NCI-H2107 treated with DMSO at 0.1 percent for 48 hours (cell line): ENCODE results near the gene AJAP1.

ENCODE experiments used
- DNase-seq: peaks from one replicate; lab custom pipeline; 2025; ENCODE audit not compliant: unreplicated experiment; lab: John Stamatoyannopoulos, UW

Gene AJAP1

GRCh38 chr1:4699376-4700301 is 45.2 kb downstream of the AJAP1 start:
- no peak for DNase-seq

DNA sequence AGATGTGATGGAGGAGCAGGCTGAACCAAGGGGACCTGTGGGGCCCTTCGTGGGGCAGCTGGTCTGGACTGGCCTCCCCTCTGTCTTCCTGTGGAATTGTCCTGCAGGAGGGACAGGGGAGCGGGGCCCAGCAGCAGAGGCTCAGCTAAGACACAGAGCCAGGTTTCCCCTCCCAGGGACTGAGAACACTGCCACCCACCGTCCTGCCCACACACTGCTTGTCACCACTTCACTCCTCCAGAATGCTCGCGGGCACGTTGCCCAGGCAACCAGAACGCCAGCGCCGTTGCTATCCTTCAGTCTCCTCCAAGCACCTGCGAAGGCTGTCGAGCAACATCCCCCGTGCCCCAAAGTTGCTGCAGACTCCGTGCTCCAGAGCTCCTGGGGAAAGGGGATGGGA is 46.4 kb downstream of the AJAP1 start:
- no peak for DNase-seq

DNA sequence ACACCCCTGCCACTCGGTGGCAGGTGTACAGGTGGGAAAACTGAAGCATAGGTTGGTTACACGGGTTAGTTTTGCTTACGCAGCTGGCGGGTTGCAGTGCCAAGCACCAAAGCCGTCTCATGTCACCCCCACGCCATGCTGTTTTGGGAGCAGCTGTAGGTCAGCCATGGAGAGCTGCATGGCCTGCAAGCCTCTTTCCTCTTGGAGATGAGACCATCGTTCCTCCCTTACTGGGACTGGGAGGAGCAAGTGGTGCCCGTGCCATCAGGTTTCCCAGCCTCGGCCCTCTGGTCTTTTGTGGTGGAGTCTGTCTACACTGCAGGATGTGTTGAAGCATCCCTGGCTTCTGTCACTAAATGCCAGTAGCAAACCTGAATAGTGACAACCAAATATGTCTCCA is 46.9 kb downstream of the AJAP1 start:
- DNase-seq, result no peak

DNA sequence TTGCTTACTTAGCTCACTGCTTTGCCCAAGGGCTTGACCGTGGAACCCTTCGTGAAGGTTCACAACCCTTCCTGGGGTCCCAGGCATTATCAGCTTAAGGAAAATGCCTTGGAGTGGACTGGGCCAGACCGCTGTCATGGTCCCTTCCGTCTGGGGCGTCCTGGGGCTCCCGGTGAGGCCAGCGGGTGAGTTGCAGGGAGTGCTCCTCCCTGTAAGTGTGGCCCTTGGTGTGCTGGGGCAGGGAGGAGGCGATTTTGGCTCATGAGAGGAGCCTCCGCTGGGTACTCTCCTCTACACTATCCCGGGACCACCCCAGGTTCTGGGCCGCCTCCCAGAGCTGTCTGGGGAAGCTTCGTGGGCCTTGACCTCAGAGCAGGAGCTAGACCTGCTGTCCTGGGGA is 48.1 kb downstream of the AJAP1 start:
- no peak for DNase-seq

DNA sequence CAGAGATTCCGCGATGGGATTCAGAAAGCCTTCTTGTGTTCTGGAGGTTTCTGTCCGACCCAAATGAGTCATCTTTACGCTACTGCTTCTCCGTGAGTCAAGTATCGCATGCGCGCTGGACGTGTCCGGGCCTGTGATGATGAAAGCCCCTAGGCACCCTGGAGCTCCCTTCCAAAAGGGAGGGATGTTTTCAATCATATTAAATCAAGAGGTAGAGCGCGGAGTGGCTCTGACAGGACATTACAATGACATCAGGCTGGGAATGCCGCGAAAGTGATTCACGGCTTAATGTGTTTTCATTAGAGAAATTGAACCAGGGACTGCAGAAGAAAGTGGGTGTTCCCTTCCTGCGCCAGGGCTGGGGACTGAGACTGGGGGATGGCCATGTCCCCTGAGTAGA is 48.5 kb downstream of the AJAP1 start:
- DNase-seq, result no peak

DNA sequence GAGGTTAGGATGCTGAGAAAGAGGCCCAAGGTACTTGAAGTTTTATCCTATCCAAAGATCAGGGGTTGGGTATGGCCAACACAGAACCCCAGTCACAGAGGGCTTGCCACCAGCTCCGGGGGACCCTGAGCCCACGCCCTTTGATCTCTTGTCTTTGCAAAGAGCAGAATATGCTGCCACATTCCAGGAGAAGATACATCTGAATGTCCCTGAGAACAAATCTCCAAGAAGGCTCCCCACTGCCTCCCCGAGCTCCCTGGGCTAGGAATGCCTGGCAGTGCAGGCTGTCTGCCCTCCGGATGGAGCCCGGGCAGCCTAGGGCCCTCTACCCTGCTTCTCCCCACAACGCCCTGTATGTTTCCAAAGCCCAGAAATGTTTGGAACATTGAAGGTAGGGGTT is 49.2 kb downstream of the AJAP1 start:
- DNase-seq, result no peak

DNA sequence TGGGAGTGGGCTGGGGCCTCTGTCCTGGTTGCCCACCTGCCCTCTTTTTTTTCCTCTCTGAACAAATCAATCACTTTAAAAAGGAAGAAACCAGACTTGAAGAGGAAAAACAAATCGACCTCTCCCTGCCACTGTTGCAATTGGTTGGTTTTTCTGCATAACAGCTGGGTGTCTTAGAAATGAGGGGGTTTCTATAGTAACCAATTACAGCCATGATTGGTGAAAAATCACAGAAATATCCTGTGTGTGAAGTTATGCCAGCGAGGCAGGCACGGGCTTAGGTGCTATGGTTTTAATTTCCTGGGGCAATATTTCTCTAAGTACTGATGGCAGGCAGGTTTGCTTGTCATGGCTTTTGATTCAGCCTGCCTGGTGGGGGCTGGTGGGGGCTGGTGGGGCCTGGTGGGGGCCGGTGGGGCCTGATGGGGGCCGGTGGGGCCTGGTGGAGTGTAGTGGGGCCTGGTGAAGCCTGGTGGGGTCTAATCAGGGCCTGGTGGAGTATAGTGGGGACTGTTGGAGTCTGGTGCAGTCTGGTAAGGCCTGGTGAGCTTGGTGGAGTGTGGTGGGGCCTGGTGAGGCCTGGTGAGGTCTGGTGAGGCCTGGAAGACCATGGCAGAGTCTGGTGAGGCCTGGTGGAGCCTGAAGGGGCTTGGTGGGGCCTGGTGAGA is 54.6 kb downstream of the AJAP1 start:
- no peak for DNase-seq

GRCh38 chr1:4709641-4710040 is 55.2 kb downstream of the AJAP1 start:
- no peak for DNase-seq

DNA sequence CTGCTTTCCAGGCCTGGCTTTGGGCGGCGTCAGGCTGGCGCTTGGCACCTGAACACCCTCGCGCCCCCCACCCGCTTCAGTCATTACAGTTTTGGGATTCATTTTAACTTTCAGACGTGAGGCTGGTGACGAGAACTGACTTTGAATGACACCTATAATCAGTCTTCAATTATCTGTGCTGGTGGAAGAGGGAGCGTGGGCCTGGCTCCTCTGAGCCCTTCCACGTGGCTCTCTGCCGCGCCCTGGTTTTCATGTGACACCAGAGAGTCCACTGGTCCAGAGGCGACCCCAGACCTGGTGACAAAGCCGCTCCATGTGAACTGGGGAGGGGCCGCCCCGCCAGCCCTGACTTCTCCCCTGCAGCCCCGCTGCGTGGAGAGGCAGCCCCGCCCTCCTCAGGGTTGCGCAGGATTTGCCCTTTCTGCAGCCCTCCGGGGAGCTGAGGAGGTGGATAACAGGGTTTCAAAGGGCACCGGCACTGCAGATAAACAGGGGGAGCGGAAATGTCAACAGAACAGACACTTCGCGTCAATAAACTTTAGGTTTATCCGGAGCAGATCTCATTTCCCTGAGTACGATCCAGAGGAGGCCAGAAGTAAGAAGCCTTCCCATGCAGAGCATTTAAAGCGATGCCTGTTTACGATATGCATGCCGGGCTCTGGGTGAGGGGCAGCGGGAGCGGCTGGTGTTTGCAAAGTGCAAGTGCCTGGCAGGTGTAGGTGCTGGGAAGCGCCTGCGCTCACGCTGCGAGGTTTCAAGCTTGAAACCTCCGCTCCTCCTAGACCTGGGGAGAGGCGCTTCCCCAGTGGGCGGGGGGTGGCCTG is 56.4 kb downstream of the AJAP1 start:
- DNase-seq, result no peak

DNA sequence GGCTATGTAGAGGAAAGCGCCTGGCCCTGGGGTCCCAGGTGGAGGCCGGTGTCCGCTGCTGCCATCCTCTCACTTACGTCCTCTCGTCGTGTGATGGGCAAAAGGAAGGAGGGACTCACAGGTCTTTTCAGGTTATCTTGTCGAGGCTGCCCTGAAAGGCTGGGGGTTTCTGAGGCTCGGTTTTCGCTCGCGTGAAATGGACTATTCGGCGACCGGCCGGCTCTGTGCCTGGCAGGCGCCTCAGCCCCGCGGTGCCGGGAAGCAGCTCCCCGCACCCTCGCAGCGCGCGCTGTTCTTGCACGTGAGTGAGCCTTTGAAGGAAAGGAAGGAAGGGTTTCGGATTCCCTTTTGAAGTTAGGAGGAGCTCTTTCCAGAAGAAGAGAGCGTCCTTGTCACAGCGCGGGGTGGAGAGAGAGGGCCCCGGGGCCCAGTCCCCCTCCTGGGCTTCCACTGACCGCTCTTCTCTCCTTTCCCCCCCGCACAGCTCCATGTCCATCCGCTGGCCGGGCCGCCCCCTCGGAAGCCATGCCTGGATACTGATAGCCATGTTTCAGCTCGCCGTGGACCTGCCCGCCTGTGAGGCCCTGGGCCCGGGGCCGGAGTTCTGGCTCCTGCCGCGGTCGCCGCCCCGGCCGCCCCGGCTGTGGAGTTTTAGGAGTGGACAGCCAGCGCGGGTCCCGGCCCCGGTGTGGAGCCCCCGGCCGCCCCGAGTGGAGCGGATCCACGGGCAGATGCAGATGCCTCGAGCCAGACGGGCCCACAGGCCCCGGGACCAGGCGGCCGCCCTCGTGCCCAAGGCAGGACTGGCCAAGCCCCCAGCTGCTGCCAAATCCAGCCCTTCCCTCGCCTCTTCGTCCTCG is 57.2 kb downstream of the AJAP1 start:
- no peak for DNase-seq

DNA sequence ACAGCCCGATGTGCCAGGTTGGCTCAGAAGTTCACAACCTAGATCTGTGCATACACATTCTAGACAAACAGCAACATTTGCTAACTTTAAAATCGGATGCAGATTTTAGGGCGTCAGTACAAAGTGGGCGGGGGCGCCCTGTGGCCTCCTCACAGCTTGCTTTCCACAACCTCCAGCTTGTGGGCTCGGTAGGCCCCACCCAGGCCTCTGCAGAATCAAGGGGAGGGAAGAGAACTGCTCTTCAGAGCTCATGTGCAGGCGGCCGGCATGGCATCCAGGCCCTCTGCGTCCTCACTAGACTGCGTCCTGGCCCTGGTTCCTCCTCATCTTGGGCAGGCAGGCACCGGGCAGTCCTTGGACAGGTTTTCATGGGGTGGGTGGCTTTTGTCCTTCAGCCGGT is 59.3 kb downstream of the AJAP1 start:
- no peak for DNase-seq

DNA sequence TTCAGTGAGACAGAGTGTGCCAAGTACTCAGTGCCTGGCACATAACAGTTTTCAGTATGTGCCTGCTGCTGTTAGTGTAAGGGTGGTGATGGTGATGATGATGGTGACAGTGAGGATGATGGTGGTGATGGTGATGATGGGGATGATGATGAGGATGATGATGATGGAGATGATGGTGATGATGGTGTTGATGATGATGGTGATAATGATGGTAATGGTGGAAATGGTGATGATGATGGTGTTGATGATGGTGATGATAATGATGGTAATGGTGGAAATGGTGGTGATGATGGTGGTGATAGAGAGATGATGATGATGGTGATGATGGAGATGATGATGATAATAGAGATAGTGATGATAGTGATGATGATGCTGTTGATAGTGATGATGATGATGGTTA is 62.0 kb downstream of the AJAP1 start:
- DNase-seq, result no peak

DNA sequence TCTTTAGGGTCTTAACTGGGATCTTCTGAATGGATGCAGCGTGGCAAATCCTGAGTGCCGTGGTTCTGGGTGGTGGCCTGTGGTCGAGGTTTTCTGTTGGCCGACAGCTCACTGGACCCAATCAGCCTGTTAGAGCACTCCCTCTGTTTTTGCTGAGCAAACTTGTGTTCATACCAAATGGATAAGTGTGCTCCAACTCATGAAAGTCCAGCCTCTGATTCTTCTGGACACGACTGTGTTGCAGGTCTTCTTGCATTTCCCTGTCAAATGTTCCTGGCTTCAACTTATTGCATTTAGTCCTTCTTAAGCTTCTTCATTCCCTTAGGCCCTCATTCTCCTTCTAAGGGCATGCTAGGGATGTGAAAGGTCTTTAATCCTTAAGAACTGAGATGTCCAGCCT is 63.7 kb downstream of the AJAP1 start:
- DNase-seq, result no peak

- no peak for DNase-seq
Observed at GRCh38 chr1:4723106-4723505, 68.7 kb downstream of the AJAP1 start.

DNA sequence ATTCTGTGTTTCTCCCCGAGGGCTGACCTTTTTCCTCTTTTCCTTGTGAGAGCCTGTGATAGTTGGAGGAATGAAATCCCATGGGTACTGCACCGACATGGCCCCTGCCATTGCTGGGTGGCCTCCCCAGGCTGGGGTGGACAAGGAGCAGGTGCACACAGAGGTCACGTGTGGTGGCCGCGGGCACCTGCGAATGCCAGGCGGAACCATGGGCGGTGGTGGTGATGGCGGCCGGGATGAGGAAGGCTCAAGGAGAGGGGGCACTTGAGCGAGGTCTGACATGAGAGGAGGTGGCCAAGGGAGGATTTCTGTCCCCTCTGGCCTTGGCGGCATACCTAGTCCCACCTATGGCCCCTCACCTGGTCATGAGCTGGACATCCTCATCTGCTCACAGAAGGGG is 69.6 kb downstream of the AJAP1 start:
- DNase-seq, result no peak

- no peak for DNase-seq
Observed at GRCh38 chr1:4724695-4725250, 70.4 kb downstream of the AJAP1 start.

DNA sequence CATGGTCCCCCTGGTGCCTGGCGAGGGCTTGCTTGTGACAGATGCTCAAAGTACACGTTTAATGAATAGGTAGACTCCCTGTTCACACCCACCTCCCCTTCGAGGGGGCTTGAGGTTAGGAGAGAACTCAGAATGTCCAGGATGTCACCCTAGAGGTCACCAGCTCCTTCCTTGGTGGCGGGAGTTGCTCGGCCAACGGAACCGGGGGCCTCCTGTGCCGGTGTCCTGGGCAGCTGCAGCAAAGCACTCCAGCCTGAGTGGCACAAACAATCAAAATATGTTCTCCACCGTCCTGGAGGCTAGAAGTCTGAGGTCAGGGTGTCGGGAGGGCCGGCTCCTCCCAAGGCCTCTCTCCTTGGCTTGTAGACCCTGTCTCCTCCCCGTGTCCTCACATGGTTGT is 71.0 kb downstream of the AJAP1 start:
- no peak for DNase-seq

GRCh38 chr1:4726620-4727341 is 72.4 kb downstream of the AJAP1 start:
- no peak for DNase-seq

DNA sequence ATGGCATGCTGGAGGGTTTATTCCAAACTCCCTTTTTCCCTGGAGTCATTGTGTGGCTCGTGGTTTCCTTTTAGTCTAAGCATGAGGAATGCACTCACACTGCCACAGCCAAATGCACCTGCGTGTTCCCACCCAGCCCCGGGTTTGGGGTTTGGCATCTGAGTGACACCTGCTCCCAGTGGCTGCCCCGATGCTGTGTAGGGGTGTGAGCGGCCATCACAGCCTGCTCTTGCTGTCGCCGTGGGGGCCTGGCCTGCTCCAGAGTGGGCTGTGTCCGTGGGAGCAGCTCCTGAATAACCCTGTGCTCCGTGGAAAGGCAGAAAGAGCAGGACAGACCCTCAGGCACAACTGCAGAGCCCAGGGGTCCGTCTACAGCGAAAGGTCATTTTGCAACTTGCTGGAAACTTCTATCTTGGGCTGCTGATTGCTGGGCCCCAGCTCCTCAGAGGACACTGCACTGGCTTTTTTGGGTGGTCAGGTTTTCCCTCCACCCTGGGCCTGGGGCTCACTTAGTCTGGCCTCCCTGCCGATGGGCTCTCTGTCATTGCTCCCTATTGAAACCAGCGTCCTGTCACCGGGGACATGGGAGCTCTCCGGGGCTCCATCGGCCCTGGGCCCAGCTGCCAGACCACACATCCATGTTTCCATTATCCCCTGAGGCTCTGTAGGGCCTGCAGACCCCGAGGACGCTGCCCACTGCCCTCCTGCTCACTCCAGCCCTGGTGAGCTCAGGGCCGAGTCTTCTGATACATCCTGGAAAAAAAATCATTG is 74.1 kb downstream of the AJAP1 start:
- DNase-seq, result no peak
